Tibial nerve (tissue), 4 donors: ENCODE data around the gene NSD2.

ENCODE experiments used
- EP300 ChIP-seq, 2 donors: sonication (generic); formaldehyde crosslinking; IDR thresholded peaks; one replicate each; pipeline ENCODE4 v1.6.1; 2017; ENCODE audit warnings: antibody characterized with exemption in 2 of 2, mild to moderate bottlenecking in 1 of 2
- POLR2A ChIP-seq, 2 donors: fragments of 450-650 bp; IDR thresholded peaks; one replicate each; pipeline ENCODE4 v1.6.1; 2017; ENCODE audit warnings: antibody characterized with exemption in 2 of 2, mild to moderate bottlenecking in 2 of 2, moderate library complexity in 2 of 2
- TF ChIP-seq, protein P1 (sequence below), 5 experiments: fragments of 200-600 bp in 3 of 5; fragments of 450-650 bp in 2 of 5; sonication (generic) in 3 of 5; IDR thresholded peaks; one replicate each; pipeline ENCODE4 v1.5.1; 2016 to 2019; ENCODE audit warnings: antibody characterized with exemption in 5 of 5, mild to moderate bottlenecking in 3 of 5, moderate library complexity in 2 of 5

DNA sequence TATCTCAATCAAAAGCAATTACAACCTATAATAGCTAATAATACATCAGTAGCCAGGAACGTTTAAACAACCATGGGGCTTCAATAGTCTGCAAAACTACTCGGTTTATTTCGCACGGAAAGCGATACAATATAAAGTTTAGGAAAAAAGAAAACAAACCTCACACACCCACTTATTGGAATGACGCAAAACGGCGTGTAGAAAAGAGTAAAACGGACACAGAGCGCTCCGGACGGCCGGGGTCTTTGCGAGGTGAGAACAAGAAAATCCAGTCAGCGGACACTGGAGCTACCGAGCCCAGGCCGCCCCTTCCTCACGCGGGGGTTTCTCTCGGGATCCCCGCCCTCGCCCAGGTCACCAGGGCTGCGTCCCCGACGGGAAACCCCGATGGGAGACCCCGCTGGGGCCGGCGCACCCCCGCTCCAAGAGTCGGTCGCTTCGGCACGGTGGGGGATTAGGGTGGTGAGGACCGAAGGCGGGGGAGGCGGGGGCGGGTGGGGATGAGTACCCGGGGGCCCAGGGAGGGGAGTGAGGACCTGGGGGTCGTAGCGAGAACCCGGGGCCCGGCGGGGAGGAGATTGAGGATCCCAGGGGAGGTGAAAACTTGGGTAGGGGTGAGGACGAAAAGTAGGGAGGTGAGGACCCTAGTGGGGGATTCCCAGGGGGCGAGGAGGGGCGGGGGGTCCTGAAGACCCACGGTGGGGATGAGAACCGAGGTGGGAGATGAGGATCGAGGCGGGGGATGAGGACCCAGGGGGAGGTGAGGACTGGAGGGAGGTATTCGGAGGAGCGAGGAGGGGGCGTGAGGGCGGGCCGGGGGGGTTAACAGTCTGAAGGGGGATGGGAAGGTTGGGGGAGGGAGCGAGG, 136.8 kb downstream of the NSD2 start:
- TF ChIP-seq, protein P1, sequence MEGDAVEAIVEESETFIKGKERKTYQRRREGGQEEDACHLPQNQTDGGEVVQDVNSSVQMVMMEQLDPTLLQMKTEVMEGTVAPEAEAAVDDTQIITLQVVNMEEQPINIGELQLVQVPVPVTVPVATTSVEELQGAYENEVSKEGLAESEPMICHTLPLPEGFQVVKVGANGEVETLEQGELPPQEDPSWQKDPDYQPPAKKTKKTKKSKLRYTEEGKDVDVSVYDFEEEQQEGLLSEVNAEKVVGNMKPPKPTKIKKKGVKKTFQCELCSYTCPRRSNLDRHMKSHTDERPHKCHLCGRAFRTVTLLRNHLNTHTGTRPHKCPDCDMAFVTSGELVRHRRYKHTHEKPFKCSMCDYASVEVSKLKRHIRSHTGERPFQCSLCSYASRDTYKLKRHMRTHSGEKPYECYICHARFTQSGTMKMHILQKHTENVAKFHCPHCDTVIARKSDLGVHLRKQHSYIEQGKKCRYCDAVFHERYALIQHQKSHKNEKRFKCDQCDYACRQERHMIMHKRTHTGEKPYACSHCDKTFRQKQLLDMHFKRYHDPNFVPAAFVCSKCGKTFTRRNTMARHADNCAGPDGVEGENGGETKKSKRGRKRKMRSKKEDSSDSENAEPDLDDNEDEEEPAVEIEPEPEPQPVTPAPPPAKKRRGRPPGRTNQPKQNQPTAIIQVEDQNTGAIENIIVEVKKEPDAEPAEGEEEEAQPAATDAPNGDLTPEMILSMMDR (IDR thresholded peaks at IDR 0.05), result no peak
- no peak for TF ChIP-seq POLR2A (IDR thresholded peaks at IDR 0.05)
- TF ChIP-seq EP300 (IDR thresholded peaks at IDR 0.05), result no peak
